SK-N-SH treated with all-trans-retinoic acid at 6 μM for 48 hours (cell line): Measurements from ENCODE around the gene RNASE7.

Source experiments
- ATAC-seq: fragments of 200-7000 bp; cut with Tn5 transposase; 3 replicates; pipeline ENCODE4 v1.9.1; 2020; ENCODE audit warnings: mild to moderate bottlenecking, moderate library complexity
- BACH2 ChIP-seq: fragments of 250-450 bp; sonication (Bioruptor Pico); IDR thresholded peaks from 2 replicates; pipeline ENCODE4 v1.9.0; 2021; ENCODE audit warnings: mild to moderate bottlenecking, borderline replicate concordance
- CSDC2 ChIP-seq: fragments of 250-450 bp; sonication (Bioruptor Pico); IDR thresholded peaks from 2 replicates; pipeline ENCODE4 v1.5.0; 2020; ENCODE audit warnings: mild to moderate bottlenecking, moderate library complexity
- CSRNP3 ChIP-seq: fragments of 250-450 bp; sonication (Bioruptor Pico); IDR thresholded peaks from 2 replicates; pipeline ENCODE4 v1.5.1; 2021; ENCODE audit warnings: mild to moderate bottlenecking, moderate library complexity
- GLIS3 ChIP-seq: fragments of 250-450 bp; sonication (Bioruptor Pico); IDR thresholded peaks from 2 replicates; pipeline ENCODE4 v1.5.0; 2020; ENCODE audit warnings: mild to moderate bottlenecking, moderate library complexity
- ISL1 ChIP-seq: fragments of 250-450 bp; sonication (Bioruptor Pico); IDR thresholded peaks from 2 replicates; pipeline ENCODE4 v2.1.2; 2022; ENCODE audit warnings: mild to moderate bottlenecking, moderate library complexity
- OSR1 ChIP-seq: fragments of 250-450 bp; sonication (Bioruptor Pico); IDR thresholded peaks from 2 replicates; pipeline ENCODE4 v1.8.0; 2022; ENCODE audit warnings: moderate library complexity, mild to moderate bottlenecking, inconsistent platforms
- PATZ1 ChIP-seq: fragments of 250-450 bp; sonication (Bioruptor Pico); IDR thresholded peaks from 2 replicates; pipeline ENCODE4 v1.8.0; 2020; ENCODE audit warnings: mild to moderate bottlenecking, moderate library complexity, borderline replicate concordance
- PPARA ChIP-seq: fragments of 250-450 bp; sonication (Bioruptor Pico); IDR thresholded peaks from 2 replicates; pipeline ENCODE4 v1.5.0; 2020; ENCODE audit warnings: mild to moderate bottlenecking, borderline replicate concordance
- RARB ChIP-seq: fragments of 250-450 bp; sonication (Bioruptor Pico); IDR thresholded peaks from 2 replicates; pipeline ENCODE4 v1.8.0; 2021; ENCODE audit warnings: mild to moderate bottlenecking, moderate library complexity
- SNAI2 ChIP-seq: fragments of 250-450 bp; sonication (Bioruptor Pico); IDR thresholded peaks from 2 replicates; pipeline ENCODE4 v1.5.0; 2020; ENCODE audit warnings: mild to moderate bottlenecking, moderate library complexity
- TCF4 ChIP-seq: fragments of 250-450 bp; sonication (Bioruptor Pico); IDR thresholded peaks from 2 replicates; pipeline ENCODE4 v1.8.0; 2021; ENCODE audit warnings: mild to moderate bottlenecking, moderate library complexity, borderline replicate concordance
- TOX ChIP-seq: fragments of 250-450 bp; sonication (Bioruptor Pico); IDR thresholded peaks from 2 replicates; pipeline ENCODE4 v1.8.0; 2021; ENCODE audit warnings: mild to moderate bottlenecking, moderate library complexity, borderline replicate concordance
- TSHZ2 ChIP-seq: fragments of 250-450 bp; sonication (Bioruptor Pico); IDR thresholded peaks from 2 replicates; pipeline ENCODE4 v1.5.0; 2020; ENCODE audit warnings: mild to moderate bottlenecking, moderate library complexity
- ZC3H10 ChIP-seq: fragments of 250-450 bp; sonication (Bioruptor Pico); IDR thresholded peaks from 2 replicates; pipeline ENCODE4 v1.5.1; 2021; ENCODE audit warnings: mild to moderate bottlenecking, moderate library complexity
- ZFP3 ChIP-seq: fragments of 250-450 bp; sonication (Bioruptor Pico); IDR thresholded peaks from 2 replicates; pipeline ENCODE4 v1.5.0; 2020; ENCODE audit warnings: mild to moderate bottlenecking, moderate library complexity
- ZFP30 ChIP-seq: fragments of 450-650 bp; formaldehyde crosslinking; IDR thresholded peaks from 2 replicates; pipeline ENCODE4 v1.5.0; 2022; ENCODE audit warnings: mild to moderate bottlenecking, moderate library complexity
- ZNF565 ChIP-seq: fragments of 450-650 bp; formaldehyde crosslinking; conservative IDR thresholded peaks from 2 replicates; pipeline ENCODE4 v1.5.0; 2020; ENCODE audit warnings: low read depth, mild to moderate bottlenecking, moderate library complexity
- ZNF70 ChIP-seq: fragments of 450-650 bp; formaldehyde crosslinking; IDR thresholded peaks from 2 replicates; pipeline ENCODE4 v1.5.0; 2020; ENCODE audit warnings: mild to moderate bottlenecking, moderate library complexity
- ZNF8 ChIP-seq: fragments of 450-650 bp; formaldehyde crosslinking; IDR thresholded peaks from 2 replicates; pipeline ENCODE4 v1.5.0; 2020; ENCODE audit warnings: mild to moderate bottlenecking, moderate library complexity

Gene RNASE7

GRCh38 chr14:21018286-21018685 is 23.9 kb upstream of the RNASE7 start:
- TF ChIP-seq OSR1 (CRISPR knock-in tag): no peak
- no peak for TF ChIP-seq GLIS3 (CRISPR knock-in tag)
- TF ChIP-seq TCF4 (CRISPR knock-in tag): no peak
- TF ChIP-seq TSHZ2 (CRISPR knock-in tag): no peak
- TF ChIP-seq ZFP30 (CRISPR knock-in tag): no peak
- no peak for TF ChIP-seq TOX (CRISPR knock-in tag)
- no peak for ATAC-seq

GRCh38 chr14:21018781-21019180 is 23.4 kb upstream of the RNASE7 start:
- no peak for TF ChIP-seq TCF4 (CRISPR knock-in tag)
- TF ChIP-seq CSDC2 (CRISPR knock-in tag): no peak
- no peak for TF ChIP-seq GLIS3 (CRISPR knock-in tag)
- TF ChIP-seq PPARA (CRISPR knock-in tag): no peak
- TF ChIP-seq ZNF8 (CRISPR knock-in tag): no peak
- TF ChIP-seq OSR1 (CRISPR knock-in tag): no peak
- no peak for TF ChIP-seq RARB (CRISPR knock-in tag)
- TF ChIP-seq TOX (CRISPR knock-in tag): no peak
- TF ChIP-seq BACH2 (CRISPR knock-in tag): no peak
- no peak for TF ChIP-seq ZC3H10 (CRISPR knock-in tag)
- no peak for TF ChIP-seq ZNF565 (CRISPR knock-in tag)
- no peak for TF ChIP-seq ZNF70
- no peak for TF ChIP-seq ZFP3 (CRISPR knock-in tag)
- ATAC-seq: no peak

GRCh38 chr14:21019366-21019765 is 22.8 kb upstream of the RNASE7 start:
- no peak for ATAC-seq
- no peak for TF ChIP-seq ZFP3 (CRISPR knock-in tag)
- TF ChIP-seq OSR1 (CRISPR knock-in tag): no peak
- TF ChIP-seq SNAI2 (CRISPR knock-in tag): no peak
- no peak for TF ChIP-seq PATZ1 (CRISPR knock-in tag)
- no peak for TF ChIP-seq ZNF70
- TF ChIP-seq CSRNP3 (CRISPR knock-in tag): no peak
- no peak for TF ChIP-seq PPARA (CRISPR knock-in tag)
- TF ChIP-seq BACH2 (CRISPR knock-in tag): no peak
- TF ChIP-seq RARB (CRISPR knock-in tag): no peak
- TF ChIP-seq ZNF565 (CRISPR knock-in tag): no peak

- ATAC-seq: no peak
- TF ChIP-seq CSDC2 (CRISPR knock-in tag): no peak
- TF ChIP-seq RARB (CRISPR knock-in tag): no peak
- no peak for TF ChIP-seq ZFP3 (CRISPR knock-in tag)
- TF ChIP-seq CSRNP3 (CRISPR knock-in tag): no peak
- TF ChIP-seq PPARA (CRISPR knock-in tag): no peak
- no peak for TF ChIP-seq ZNF8 (CRISPR knock-in tag)
- no peak for TF ChIP-seq SNAI2 (CRISPR knock-in tag)
- no peak for TF ChIP-seq ZNF565 (CRISPR knock-in tag)
- no peak for TF ChIP-seq OSR1 (CRISPR knock-in tag)
- no peak for TF ChIP-seq GLIS3 (CRISPR knock-in tag)
- no peak for TF ChIP-seq ISL1 (CRISPR knock-in tag)
Measured at GRCh38 chr14:21020977-21021545, 21.1 kb upstream of the RNASE7 start.
